ENCODE measurements around the gene TTLL11.

DNA sequence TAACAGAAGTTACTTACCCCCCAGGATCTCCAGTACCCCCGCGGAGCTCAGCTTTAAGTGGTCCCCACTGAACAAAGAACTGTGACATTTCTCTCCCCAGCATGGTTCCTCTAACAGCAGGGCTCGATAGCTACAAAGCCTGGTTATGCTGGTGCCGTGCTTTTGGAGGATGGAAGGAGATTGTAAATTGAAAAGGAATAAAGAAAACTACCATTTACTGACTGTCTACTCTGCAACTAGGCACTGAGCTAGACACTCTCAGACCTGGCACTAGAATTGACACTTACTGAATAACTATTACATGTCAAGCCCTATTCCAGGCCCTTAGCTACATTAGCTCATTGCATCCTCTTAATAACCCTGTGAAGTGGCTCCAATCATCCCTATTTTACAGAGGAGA lies 145.3 kb downstream of the TTLL11 start:
- no peak for TF ChIP-seq CTCF (IDR thresholded peaks at IDR 0.05; ENCODE audit: low read depth, low read length)
- TF ChIP-seq, protein P1, sequence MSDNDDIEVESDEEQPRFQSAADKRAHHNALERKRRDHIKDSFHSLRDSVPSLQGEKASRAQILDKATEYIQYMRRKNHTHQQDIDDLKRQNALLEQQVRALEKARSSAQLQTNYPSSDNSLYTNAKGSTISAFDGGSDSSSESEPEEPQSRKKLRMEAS (IDR thresholded peaks at IDR 0.05; ENCODE audit: low read depth, low read length): no peak
